GM18861 (cell line): ENCODE data around the gene DLX4.

Experiments used
- ATAC-seq: cut with Tn5 transposase; IDR thresholded peaks from one replicate; pipeline ENCODE4 v1.9.1; 2021; ENCODE audit not compliant: unreplicated experiment

DLX4 gene

DNA sequence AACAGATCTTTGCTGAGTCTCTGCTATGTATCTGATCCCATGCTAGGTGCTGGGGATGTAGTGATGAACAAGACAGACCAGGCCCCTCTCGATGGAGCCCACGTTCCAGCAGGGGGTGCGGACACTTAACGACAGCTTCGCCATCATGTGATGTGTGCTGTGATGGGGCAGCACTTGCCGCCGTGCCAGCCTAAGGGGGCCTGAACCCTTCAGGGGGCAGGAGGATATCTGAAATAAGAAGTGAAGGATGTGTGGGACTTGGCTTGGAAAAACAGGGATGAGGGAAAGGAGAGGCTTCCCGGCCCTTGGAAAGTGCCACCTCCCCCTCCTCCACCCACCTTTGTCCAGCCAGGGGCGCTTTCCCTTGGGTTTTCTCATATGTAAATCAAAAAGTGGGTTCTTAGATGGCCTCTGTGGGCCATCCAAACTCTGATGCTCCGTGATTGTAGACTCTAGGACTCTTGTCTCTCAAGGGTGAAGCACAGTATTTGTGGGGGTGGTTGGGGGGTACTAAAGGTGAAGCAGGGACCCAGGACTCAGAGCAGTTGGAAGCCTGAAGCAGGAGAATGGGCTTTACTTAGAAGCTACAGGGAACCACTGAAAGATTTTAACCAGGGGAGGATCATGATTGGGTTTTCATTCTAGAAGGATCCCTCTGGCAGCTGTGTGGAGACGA is 30.0 kb downstream of the DLX4 start:
- no peak for ATAC-seq

DNA sequence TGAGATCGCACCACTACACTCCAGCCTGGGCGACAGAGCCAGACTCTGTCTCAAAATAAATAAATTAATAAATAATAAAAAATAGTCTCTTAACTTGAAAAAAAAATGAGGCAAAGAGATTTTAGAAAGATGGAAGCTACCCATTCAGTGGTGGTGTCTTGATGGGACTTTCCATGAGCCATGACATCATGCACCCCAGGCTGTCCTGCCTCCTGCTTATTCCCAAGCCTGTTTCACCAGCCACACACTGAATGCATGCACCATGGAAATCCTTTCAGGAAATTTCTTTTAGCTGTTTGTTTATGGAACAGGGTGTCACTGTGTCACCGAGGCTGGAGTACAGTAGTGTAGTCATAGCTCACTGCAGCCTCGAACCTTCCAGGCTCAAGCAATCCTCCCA is 34.9 kb downstream of the DLX4 start:
- no peak for ATAC-seq

DNA sequence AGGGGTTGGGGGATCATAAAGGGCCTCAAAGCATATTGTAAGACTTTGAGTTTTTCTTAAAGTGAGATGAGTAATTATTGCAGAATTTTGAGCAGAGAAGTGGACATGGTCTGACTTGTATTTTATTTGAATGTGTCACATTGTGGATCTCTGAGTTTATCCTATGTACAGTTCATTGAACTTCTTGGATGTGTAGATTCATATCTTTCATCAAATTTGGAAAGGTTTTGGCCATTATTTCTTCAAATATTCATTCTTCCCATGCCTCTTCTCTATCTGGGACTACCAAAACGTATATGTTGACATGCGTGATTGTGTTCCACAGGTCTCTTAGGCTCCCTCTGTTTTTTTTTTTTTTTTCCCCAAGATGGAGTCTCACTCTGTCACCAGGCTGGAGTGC is 40.3 kb downstream of the DLX4 start:
- no peak for ATAC-seq

DNA sequence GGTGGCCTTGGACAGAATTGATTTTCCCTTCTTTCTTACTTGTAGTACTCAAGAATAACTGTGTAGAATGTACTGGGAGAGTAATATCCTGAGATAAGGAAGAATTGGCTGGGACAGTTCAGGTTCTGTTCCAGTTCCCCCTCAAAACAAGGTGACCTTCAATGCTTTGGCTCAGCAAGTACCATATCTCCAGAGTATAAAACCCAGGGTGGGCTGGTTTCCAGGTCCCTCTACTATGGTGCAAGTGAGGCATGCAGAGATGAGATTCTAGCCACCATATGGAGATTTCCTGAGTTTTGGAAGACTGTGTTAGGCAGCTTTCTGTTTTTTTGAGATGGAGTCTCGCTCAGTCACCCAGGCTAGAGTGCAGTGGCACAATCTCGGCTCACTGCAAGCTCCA is 44.1 kb downstream of the DLX4 start:
- ATAC-seq: no peak

DNA sequence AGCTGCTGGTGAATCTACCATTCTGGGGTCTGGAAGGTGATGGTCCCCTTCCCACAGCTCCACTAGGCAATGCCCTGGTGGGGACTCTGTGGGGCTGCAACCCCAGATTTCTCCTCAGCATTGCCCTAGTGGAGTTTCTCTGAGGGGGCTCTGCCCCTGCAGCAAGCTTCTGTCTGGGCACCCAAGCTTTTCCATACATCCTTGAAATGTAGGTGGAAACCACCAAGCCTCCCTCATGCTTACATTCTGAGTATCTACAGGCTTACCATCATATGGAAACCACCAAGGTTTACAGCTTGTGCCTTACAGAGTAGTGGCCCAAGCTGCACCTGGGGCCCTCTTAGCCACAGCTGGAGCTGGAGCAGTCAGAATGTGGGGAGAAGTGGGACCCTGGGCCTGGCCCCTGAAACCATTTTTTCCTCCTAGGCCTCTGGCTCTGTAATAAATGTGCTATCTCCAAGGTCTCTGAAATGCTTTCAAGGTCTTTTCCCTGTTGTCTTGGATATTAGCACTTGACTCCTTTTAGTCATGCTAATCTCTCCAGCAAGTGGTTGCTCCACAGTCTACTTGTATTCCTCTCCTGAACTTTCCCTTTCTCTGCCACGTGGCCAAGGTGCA is 45.6 kb downstream of the DLX4 start:
- ATAC-seq: no peak

DNA sequence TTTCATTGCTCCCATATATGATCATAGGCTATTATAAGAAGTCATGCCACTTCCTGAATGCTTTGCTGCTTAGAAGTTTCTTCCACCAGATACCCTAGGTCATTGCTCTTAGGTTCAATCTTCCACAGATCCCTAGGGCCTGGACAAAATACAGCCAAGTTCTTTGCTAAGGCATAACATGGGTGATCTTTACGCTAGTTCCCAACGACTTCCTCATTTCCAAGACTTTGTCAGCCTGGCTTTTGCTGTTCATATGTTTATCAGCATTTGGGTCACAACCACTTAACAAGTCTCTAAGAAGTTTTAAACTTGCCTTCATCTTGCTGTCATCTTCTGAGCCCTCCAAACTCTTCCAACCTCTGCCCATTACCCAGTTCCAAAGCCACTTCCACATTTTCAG is 46.2 kb downstream of the DLX4 start:
- no peak for ATAC-seq

DNA sequence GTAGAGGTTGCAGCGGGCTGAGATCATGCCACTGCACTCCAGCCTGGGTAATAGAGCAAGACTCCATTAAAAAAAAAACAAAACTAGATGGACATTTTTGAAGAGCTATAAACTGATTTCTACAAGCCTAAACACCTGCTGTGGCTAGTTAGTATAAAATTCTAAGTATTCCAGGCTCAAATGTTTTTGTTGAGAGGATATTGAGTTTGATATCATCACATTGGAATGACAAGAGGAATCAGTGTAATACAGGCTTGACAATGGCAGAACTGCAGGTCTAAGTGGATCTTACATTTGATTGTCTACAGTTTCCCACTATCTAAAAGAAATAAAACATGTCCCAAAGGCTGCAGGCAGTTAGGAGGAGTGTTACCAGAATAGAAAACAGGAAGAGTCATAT is 49.9 kb downstream of the DLX4 start:
- no peak for ATAC-seq

DNA sequence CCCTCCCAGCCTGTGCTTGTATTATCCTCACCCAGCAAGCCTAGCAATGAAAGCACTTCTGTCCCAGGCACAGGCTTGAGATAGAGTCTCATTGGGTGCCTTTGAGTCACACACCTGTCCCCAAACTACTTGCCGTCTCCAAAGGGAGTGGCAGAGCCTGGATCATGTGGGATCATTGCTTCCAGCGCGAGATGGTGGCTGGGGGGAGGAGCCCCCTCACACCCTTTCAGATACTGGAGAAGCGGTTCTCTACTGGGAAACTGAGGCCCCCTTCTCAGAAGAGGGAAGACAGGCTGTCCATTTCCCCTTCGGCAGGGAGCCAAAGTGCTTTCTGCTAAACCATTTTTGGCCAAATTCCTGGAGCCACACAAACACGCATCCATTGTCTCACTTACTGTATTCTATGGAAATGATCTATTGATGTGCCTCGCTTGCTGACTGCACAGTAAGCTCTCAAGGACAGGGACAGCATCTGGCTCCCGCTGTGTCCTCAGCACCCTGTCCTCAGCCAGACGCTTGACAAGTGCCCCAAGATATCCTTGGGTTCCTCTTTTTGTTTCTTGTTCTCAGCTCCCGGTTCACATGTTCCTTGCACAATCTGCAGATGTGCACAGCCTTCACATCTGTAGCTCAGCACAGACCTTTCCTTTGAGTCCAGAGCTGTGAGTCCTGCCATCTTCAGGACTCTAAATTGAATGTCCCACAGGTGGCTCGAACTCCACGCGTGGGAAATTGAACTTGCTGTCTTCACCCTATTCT is 52.0 kb downstream of the DLX4 start:
- no peak for ATAC-seq

DNA sequence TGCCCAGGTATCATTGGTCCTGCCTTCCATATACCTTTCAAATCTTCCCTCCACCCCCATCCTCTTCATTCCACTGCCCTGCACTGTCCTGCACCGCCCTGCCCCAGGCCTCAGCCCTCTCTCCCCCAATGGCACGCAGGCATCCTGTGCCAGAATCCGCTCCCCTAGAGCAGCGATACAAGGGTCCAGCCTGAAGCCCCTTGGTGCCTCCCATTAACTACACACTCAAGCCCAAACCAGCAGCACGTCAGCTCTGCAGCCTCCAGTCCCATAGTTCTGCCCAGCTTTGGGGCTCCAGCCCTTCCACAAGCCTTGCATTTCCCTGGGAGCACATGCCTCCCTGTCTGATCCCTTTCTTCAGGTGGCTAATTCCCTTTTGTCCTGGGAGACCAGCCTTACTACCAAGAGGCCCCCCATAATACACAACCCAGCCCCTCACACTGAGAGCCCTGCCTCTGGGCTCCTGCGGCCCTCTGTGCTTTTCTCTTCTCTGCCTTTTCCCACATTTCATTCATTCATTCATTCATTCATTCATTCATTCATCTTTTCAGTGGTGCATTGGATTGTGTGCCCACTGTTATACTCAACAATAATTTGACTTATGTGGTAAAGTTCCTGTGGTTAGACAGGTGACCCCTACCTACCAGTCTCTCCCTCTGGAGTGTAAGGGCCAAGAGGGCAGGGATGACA is 52.8 kb downstream of the DLX4 start:
- no peak for ATAC-seq

DNA sequence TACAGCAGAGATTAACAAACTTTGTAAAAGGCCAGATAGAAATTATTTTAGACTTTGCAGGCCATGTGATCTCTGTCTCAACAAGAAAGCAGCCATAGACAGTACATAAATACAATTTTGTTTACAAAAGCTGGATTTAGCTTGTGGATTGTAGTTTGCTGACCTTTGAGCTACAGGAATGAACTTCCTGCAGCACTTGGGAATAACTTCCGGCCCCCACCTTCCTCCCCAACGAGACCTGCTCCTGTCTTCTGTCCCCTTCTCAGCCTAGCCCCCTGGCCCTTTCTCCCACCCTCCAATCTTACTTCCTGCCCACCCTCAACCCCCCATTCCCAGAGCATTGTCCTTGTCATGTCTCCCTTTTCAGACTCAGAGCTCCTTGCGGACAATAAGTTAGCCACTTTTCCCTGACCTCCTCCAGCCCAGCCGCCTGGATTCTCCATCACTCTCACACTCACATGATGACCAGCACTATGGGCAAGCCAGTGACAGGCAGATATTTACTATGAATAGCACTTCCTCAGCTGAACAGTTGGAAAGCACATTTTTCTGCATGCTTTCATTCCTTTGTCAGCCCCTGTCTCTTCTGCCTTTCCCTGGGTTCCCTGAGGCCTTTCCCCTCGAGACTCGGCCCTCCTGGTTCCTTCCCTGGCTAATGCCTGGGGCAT is 53.6 kb downstream of the DLX4 start:
- ATAC-seq: no peak

DNA sequence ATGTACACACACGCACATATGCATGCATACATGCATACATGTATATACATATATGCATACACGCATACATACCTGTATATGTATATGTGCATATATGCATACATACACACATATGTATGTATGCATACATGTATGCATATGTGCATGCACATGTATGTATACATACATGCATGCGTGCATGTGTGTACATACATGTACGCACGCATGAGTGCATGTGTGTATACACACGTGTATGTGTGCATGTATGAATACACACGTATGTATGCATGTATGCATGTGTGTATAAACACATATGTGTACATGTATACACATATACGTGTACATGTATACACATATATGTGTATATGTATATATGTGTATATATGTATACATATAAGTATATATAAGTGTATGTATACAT is 54.5 kb downstream of the DLX4 start:
- no peak for ATAC-seq
